Caco-2 (cell line): Measurements from ENCODE around the gene TM9SF4. TPM values are rescaled to one million over a fixed set of nuclear protein-coding genes. Genes with fewer than 3 reads are reported as not detected.
A peak's percentile ranks its signal among the peaks of the same experiment; 100 is the strongest.

Source experiments
- Bru-seq: library from RNA; stranded (reverse); fragments of 400-500 nt; gene quantifications from one replicate; lab custom pipeline; 2021; lab: Mats Ljungman, UMichigan
- BruChase-seq, 2 experiments: library from RNA; stranded (reverse); fragments of 400-500 nt; gene quantifications; one replicate each; lab custom pipeline; 2021; lab: Mats Ljungman, UMichigan
- BruUV-seq: library from RNA; stranded (reverse); fragments of 400-500 nt; replicated peaks from 2 replicates; lab custom pipeline; 2021; lab: Mats Ljungman, UMichigan
- CTCF ChIA-PET: fragments of 300-600 bp; sonication (Branson Sonifier 250); formaldehyde crosslinking; loops from one replicate; lab custom pipeline; 2022; ENCODE audit warnings: antibody characterized with exemption; lab: Charles Lee
- POLR2A ChIA-PET: fragments of 300-600 bp; sonication (Branson Sonifier 250); formaldehyde crosslinking; loops from one replicate; lab custom pipeline; 2022; ENCODE audit warnings: antibody characterized with exemption; lab: Charles Lee
- DNase-seq, 2 experiments: peaks; one replicate each; pipeline versions ENCODE4 v3.0.0 to v3.0.0-alpha.2; 2020 to 2022
- H3K27me3 ChIP-seq: replicated peaks from 2 replicates; pipeline ENCODE4 v1.6.0; 2011; ENCODE audit warnings: low read length; ENCODE audit not compliant: control insufficient read depth, insufficient read depth
- H3K36me3 ChIP-seq: 2 replicates; pipeline ENCODE4 v1.5.1; 2011; ENCODE audit warnings: low read length; ENCODE audit not compliant: control insufficient read depth, insufficient read depth
- H3K4me1 ChIP-seq: fragments of 250-450 bp; sonication (Bioruptor Pico); 2 replicates; pipeline ENCODE4 v1.5.1; 2020; ENCODE audit warnings: mild to moderate bottlenecking
- H3K4me3 ChIP-seq: 2 replicates; pipeline ENCODE4 v1.5.1; 2011; ENCODE audit warnings: low read depth, mild to moderate bottlenecking, control low read depth, low read length
- H3K9me3 ChIP-seq: fragments of 250-450 bp; sonication (Bioruptor Pico); 2 replicates; pipeline ENCODE4 v1.5.1; 2020; ENCODE audit warnings: mild to moderate bottlenecking, moderate library complexity
- H3K27ac Mint-ChIP-seq: one replicate; pipeline ENCODE4 v1.8.0; 2022; ENCODE audit warnings: mixed read lengths; ENCODE audit not compliant: unreplicated experiment
- H3K27me3 Mint-ChIP-seq: one replicate; pipeline ENCODE4 v1.8.0; 2022; ENCODE audit warnings: mixed read lengths; ENCODE audit not compliant: insufficient read depth, unreplicated experiment
- H3K36me3 Mint-ChIP-seq: one replicate; pipeline ENCODE4 v1.8.0; 2022; ENCODE audit warnings: mild to moderate bottlenecking, mixed read lengths; ENCODE audit not compliant: insufficient read depth, unreplicated experiment
- H3K4me1 Mint-ChIP-seq: one replicate; pipeline ENCODE4 v1.8.0; 2022; ENCODE audit warnings: low read depth, mixed read lengths; ENCODE audit not compliant: unreplicated experiment
- H3K4me3 Mint-ChIP-seq: one replicate; pipeline ENCODE4 v1.8.0; 2022; ENCODE audit warnings: mild to moderate bottlenecking, moderate library complexity, mixed read lengths; ENCODE audit not compliant: unreplicated experiment
- H3K9me3 Mint-ChIP-seq: one replicate; pipeline ENCODE4 v1.8.0; 2022; ENCODE audit warnings: mixed read lengths; ENCODE audit not compliant: unreplicated experiment
- intact Hi-C: fragments of 100-400 bp; cut with micrococcal nuclease; formaldehyde crosslinking; loops from one replicate; pipeline ENCODE4 v1.10.0; 2022; ENCODE audit not compliant: unreplicated experiment
- long read RNA-seq: library from polyadenylated mRNA; stranded (forward); transcript quantifications from one replicate; pipeline ENCODE4 v2.0.0, GENCODE V29; 2022
- total RNA-seq: library from RNA; stranded (reverse); gene quantifications from 2 replicates; pipeline ENCODE4 v1.2.3, GENCODE V29; 2022
- TF ChIP-seq, protein P1 (sequence below), 2 experiments: fragments of 200-600 bp in 1 of 2; IDR thresholded peaks; 1 replicate in 1 of 2; 2 replicates in 1 of 2; pipeline versions ENCODE4 v1.5.1 to v1.8.0; 2011 to 2022; ENCODE audit warnings: antibody characterized with exemption in 1 of 2, control low read depth in 1 of 2, inconsistent platforms in 1 of 2, low read depth in 1 of 2, low read length in 1 of 2, mild to moderate bottlenecking in 1 of 2, moderate library complexity in 1 of 2; ENCODE audit not compliant: insufficient read depth in 1 of 2, severe bottlenecking in 1 of 2, unreplicated experiment in 1 of 2

Gene TM9SF4, protein sequence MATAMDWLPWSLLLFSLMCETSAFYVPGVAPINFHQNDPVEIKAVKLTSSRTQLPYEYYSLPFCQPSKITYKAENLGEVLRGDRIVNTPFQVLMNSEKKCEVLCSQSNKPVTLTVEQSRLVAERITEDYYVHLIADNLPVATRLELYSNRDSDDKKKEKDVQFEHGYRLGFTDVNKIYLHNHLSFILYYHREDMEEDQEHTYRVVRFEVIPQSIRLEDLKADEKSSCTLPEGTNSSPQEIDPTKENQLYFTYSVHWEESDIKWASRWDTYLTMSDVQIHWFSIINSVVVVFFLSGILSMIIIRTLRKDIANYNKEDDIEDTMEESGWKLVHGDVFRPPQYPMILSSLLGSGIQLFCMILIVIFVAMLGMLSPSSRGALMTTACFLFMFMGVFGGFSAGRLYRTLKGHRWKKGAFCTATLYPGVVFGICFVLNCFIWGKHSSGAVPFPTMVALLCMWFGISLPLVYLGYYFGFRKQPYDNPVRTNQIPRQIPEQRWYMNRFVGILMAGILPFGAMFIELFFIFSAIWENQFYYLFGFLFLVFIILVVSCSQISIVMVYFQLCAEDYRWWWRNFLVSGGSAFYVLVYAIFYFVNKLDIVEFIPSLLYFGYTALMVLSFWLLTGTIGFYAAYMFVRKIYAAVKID
- total RNA-seq (130 and 138 TPM in 2 replicates), Bru-seq, nascent RNA (percentile 94 among the genes with signal in this experiment), BruChase-seq, experiment 1, labeled RNA remaining after a 2-hour chase (percentile 94 among the genes with signal in this experiment), BruChase-seq, experiment 2, labeled RNA remaining after a 6-hour chase (percentile 96 among the genes with signal in this experiment)
- long read RNA-seq, full-length matches to known transcripts, result 64 of 164 reads
- long read RNA-seq, partial matches to known transcripts, result 19 of 164 reads
- long read RNA-seq, other reads (novel, unspliced or antisense), result 81 of 164 reads

DNA sequence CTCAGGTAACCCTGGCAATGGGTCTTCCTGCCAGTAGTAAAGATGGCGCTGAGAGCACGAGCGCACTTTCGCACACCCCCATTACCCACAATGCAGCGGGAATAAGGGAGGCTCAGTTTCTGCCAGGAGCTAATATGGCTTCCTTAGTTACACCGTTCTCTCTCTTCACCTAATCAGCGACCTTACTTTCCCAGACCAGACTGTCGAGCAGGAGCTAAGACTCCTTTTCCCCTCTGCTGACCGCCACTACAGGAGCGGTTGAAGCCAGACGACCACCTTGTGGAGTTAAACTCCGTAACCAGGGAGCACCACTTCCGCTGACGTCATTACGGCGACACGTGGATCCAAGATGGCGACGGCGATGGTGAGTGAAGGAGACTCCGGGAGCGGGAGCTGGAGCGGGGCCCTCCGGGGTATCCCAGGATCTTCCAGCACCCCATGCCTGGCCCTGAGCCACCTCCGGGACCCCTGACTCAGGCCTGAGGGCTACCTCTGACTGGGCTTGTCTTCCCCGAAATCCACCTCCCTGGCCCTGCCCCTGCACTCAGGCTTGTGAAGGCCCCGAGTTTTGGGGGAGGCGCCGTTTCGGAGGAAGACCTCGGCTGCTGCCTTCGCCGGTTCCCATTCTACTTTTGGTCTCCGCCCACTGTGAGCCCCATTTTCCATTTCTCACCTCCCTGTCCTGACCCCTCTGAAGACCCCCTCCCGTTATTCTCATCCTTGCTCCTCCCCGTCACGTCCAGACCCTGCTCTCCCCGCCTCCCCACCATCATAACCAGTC lies at the start of gene TM9SF4:
Gene TM9SF4, plus strand, starts transcription at position 323 of the 781 bp plus-strand sequence. Its CDS starts 27 bp downstream, at position 350.
- Mint-ChIP-seq H3K4me1 (peaks cover 7% of the 10 kb centered on the region), H3K27me3 (peaks cover 6% of the 10 kb centered on the region), H3K4me3 (peak within 1 kb of the TSS; percentile 93), H3K36me3 (peaks cover 16% of the 10 kb centered on the region), H3K9me3 (no peaks in the 10 kb centered on the region), H3K27ac (peak within 1 kb of the TSS; percentile 97)
- H3K36me3 ChIP-seq, result no peaks in the 10 kb centered on the region
- TF ChIP-seq, protein P1, sequence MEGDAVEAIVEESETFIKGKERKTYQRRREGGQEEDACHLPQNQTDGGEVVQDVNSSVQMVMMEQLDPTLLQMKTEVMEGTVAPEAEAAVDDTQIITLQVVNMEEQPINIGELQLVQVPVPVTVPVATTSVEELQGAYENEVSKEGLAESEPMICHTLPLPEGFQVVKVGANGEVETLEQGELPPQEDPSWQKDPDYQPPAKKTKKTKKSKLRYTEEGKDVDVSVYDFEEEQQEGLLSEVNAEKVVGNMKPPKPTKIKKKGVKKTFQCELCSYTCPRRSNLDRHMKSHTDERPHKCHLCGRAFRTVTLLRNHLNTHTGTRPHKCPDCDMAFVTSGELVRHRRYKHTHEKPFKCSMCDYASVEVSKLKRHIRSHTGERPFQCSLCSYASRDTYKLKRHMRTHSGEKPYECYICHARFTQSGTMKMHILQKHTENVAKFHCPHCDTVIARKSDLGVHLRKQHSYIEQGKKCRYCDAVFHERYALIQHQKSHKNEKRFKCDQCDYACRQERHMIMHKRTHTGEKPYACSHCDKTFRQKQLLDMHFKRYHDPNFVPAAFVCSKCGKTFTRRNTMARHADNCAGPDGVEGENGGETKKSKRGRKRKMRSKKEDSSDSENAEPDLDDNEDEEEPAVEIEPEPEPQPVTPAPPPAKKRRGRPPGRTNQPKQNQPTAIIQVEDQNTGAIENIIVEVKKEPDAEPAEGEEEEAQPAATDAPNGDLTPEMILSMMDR (IDR thresholded peaks at IDR 0.05; ENCODE audit: insufficient read depth in 1 of 2, low read depth in 1 of 2, low read length in 1 of 2, severe bottlenecking in 1 of 2, unreplicated experiment in 1 of 2), result peak in 1 of 2 experiments; percentile 13
- H3K4me3 ChIP-seq, result peak within 1 kb of the TSS; percentile 66
- TSS peak; percentile 70 for BruUV-seq
- peaks cover 12% of the 10 kb centered on the region for H3K4me1 ChIP-seq
- ChIA-PET CTCF (interaction anchor here (0.7 to 1.7 kb wide), 7 partner anchors 17 to 669 kb away, joined by 3 to 8 read pairs (median 5); partner anchors contain the start of gene PDRG1), POLR2A (interaction anchor here (0.5 to 1.3 kb wide), 4 partner anchors 9 to 445 kb away, joined by 3 to 4 read pairs (median 3); no protein-coding TSS in a partner anchor)
- DNase-seq, result peak; percentile 99
- intact Hi-C loops, result no loop called here
- no peaks in the 10 kb centered on the region for H3K27me3 ChIP-seq
- H3K9me3 ChIP-seq, result no peaks in the 10 kb centered on the region

DNA sequence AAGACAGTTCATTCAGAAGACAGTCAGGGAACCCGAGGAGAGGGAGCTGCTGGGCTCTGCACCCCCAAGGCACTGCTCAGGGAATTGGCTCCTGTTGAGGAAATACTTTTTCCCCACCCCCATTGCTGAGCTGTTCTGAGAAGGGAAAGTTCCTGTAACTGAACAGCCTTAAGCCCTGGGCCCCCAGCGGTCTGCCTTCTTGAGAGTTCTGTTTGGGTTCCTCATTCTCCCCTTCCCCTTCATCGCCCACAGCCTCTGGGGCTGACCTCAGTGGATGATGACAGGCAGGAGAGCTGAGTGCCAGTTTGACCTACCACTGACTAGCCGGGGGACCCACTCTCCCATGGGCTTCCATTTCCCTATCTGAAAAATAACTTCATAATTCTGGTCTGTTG lies 46.7 kb upstream of the TM9SF4 start:
- Histone ChIP-seq H3K4me3 (no peak overlapping the region), H3K27me3 (no peaks in the 10 kb centered on the region), H3K36me3 (no peaks in the 10 kb centered on the region), H3K9me3 (no peaks in the 10 kb centered on the region), H3K4me1 (no peaks in the 10 kb centered on the region)
- no TSS peak for BruUV-seq
- intact Hi-C loops, result no loop called here
- Mint-ChIP-seq H3K27ac (no peak overlapping the region), H3K4me1 (no peaks in the 10 kb centered on the region), H3K4me3 (no peak overlapping the region), H3K9me3 (no peaks in the 10 kb centered on the region), H3K36me3 (no peaks in the 10 kb centered on the region), H3K27me3 (peaks cover 30% of the 10 kb centered on the region)
- TF ChIP-seq, protein P1 (IDR thresholded peaks at IDR 0.05; ENCODE audit: insufficient read depth in 1 of 2, low read depth in 1 of 2, low read length in 1 of 2, severe bottlenecking in 1 of 2, unreplicated experiment in 1 of 2), result no peak
- POLR2A ChIA-PET, result no interaction called here
- DNase-seq, result no peak
- CTCF ChIA-PET, result no interaction called here
